Epidermal melanocyte (primary cell): ENCODE measurements around the gene GMDS.

Experiments used
- DNase-seq: peaks from one replicate; pipeline ENCODE4 v3.0.0; 2011; ENCODE audit warnings: low spot score; ENCODE audit not compliant: insufficient read length

Gene GMDS

DNA sequence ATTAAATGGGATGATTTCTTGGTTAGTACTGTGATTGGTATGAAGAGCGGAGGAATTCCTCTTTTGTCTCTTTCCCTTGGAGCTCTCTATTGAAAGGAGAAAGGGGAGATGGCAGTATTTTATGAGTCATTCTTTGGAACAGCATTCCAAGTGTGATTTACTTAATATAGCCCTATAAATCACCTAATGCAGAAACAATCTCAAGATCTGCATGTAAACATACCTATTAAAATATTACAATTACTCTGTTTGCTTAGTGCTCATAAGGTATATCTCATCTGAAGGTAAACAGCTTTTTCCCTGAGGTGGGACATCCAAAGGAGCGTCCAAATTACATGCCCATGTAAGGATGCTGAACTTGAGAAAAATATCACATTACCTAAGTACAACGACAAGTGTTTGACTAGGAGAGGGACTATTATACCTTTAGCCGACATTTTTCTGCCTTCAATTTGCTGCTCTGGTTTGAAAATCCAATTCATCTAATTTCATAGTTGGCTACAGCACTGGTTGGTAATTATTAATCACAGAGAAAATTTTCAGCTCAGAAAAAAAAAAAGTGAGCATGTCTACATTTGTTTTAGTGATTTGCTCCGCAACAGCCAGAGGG, 406.7 kb downstream of the GMDS start:
- DNase-seq: no peak

DNA sequence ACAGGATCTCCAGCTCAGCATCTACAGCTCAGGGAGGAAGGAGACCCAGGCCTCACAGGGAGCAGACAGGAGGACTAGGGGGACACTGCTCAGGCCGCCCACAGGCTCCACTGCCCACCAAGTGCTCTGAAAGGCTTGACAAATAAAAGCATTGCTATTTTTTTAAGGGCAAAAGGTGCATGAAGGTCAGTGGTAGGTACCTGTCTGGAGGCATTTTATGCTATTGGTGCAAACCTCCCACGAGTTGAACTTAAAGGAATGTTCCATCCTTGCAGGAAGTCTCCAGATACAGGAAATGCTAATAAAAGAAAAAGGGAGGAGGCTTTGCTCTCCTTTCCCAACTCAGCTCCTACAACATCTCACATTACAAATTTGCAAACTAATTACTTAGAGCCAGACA, 407.6 kb downstream of the GMDS start:
- DNase-seq: no peak

DNA sequence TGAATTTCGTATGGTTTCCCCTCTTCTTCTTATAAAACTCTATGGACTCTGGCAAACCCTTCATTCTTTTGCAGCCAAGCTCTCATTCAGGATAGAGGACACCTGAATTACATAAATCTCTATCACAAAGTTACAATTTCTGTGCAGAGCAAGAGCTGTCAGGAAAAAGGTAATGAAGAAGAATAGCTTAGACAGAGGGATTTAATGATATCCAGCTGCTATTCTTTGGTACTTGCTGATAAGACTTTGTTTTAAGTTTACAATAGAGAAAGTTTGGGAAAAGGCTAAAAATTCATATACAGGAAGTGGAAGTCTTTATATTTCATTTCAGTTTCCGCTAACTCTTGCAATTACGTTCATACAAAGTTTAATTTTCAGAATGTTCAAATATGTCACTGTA, 408.7 kb downstream of the GMDS start:
- no peak for DNase-seq

DNA sequence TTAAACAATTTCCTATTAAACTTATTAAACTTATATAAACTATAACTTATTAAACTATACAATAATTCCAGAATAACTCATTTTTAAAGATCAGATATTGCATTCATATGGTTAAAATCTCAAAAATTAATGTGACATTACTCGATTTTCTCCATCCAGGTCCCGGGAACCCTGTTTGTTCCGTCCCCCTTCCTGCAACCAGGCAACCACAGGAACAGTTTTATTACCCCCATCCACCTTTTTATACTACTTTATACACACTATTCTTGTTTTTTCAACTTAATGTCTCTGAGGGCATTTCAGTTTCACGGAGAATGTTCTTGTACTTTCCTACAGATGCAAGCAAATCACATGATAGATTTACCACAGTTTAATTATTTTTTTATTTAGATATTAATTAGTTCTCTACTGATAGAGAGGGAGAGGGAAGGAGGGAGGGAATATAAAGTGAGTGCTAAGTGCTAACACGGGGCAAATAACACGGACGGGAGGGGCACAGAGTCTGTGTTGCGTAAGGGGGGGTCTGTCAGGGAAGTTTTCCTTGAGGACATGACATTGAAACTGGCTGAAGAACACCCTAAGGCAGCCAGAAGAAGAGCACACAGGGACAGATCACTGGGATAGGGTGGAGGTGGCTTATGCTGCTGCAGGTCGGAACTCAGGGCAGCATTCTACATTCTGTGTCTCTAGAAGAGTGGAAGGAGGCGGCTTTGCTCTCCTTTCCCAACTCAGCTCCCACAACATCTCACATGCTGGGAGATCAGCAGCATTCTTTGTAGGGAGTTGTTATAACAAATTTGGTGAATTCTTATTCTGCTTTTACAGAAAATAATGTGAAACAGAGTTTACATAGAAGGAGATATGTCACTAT, 410.5 kb downstream of the GMDS start:
- no peak for DNase-seq

DNA sequence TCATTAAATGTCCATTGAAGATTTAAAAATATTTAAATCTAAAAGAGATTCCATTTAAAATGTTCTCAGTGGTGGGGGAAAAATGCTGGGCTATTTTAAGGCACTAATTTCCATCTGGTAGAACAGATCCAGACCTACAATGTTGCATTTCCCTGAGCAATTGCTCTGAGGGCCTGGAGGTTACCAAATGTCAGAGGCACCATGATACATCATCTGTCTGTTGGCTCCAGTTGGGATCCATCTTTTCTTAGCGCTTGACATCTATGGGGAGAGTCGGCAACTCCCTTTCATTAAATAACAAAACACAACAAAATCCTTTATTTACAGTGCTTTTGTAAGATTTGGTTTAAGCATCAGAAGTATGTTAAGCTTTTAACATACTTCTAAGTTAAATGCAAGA, 411.2 kb downstream of the GMDS start:
- DNase-seq: no peak

DNA sequence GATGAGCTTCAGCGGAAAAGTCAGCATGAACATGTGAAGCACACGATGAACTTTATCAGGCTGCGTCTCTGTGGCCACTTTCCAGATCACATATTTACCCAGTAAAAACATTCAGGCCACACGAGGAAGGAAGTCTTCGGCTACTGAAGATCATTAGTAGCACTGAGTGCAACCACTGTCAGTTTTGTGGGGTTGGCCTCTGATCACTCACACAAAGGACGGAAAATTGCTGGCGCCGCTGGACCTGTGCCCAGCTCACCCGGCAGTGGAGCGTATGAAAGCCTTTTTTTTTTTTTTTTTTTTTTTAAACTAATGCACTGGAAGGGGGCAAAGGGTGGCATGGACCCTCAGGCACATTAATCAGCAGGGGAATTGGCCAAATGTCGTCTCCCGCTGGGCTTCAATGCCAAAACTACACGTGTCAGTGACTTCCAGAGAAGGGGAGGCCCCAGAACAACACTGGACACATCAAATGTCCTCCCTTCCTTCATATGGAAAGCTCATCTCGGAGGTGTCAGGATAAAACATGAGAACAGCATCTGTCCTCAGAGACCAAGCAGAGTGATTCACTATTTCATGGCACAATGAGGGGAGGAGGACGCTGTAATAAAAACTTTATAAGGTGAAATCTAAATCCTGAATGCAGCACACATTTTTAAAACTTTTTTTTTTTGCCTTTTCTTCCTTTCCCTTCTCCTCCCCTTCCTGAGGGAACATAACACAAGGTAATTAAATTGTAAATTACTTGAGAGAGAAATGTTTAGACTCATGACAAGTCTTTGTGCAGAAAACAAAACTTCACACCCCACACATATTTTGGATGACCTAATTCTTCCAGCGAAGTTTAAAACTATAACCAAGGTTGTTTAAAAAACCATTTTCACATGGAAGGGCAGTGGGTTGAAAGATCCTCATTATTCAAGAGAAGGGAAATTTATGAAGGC, 412.3 kb downstream of the GMDS start:
- no peak for DNase-seq

DNA sequence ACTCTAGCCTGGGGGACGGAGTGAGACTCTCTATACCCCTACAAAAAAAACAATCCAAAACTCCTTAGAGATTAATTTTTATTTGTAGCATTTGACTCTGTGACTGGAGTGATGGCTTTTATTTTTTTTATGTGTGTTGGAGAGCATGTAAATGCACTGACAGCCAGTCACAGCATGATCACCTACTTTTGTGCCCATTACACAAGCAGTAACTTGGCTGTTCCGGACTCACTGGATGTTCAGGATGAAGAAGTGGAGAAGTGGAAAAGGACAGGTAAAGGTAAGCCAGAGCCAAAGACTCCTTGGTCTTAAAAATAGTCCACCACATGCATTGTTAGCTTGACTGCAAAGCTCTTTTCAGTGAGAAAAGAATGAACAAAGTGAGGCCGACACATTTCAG, 413.0 kb downstream of the GMDS start:
- DNase-seq: no peak

DNA sequence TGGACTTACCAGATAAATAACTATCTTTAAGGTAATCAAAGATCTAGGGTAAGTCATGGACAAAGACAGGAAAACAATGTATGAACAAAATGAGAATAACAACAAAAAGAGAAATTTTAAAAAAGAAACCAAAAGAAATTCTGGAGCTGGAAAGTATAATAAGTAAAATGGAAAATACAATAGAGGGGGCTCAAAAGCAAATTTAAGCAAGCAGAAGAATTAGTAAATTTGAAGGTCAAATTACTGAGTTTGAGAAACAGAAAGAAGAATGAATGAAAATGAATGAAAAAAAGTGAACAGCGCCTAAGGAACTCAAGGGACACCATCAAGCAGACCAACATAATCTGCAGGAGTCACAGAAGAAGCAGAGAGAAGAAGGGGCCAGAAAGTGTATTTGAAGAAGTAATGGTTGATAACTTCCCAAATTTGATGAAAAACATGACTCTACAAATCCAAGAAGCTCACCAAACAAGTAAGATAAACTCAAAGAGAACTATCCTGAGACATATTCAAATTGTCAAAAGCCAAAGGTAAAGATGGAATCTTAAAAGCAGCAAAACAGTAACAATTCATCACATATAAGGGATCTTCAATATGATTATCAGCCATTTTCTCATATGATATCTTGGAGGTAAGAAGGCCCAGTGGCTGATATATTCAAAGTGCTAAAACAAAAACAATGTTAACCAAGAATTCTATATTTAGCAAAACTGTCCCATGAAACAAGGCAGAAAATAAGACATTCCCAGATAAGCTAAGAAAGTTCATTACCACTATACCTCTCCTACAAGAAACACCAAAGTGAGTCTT, 417.2 kb downstream of the GMDS start:
- DNase-seq: no peak

DNA sequence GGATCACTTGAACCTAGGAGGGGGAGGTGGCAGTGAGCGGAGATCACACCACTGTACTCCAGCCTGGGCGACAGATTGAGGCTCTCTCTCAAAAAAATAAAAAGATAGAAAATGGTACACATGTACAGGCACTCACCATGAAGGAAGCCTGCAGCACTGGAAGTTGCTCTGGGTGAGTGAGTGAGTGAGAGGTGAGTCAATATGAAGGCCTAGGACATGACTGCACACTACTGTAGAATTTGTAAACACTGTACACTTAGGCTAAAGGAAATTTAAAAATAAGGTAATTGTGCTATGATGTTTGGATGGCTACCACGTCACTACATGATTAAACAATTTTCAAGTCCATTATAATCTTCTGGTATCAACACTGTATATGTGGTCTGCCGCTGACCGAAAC, 419.5 kb downstream of the GMDS start:
- no peak for DNase-seq

DNA sequence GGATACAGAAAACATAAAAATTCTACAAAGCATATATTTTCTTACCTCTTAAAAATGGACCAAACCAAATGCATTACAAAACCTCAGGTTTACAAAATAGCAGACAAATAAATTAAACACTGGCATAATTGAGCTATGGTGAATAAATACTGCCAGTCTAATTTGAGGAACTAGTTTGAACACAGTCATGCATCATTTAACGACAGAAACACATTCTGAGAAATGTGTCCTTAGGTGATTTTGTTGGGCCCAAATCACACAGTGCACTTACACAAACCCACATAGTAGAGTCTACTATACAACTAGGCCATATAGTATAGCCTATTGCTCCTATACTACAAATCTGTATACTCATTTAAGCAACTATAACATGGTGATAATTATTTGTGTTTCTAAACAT, 420.1 kb downstream of the GMDS start:
- no peak for DNase-seq

DNA sequence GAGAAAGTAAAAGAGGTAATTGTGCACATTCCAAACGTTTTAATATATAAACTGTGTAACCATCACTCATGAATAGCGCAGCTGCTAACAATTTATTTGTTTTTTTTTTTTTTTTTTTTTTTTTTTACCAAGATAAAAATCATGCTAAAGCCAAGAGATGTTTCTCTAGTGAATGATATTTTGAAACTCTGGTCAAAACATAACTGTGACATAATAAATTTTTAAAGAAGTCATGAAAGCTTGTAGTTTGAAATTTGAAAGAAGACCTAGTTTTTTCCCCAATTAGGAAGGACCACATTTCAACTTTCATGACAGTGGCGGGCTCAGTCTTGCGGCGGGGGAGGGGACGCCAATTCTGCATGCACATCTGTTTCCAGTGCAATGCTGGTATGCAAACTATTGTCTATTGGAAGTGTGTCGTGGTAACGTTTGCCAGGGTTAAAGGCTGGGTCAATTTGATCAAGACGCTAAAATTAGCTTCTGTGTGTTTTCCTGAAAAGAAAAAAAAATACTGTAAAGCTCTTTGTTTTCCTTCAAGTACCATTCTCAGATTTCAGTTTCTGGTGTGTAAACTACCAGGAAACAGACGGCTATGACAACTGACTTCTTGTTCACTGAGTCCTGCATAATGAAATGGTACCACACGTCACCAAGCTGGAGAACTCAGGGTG, 423.8 kb downstream of the GMDS start:
- DNase-seq: peak; percentile 22

DNA sequence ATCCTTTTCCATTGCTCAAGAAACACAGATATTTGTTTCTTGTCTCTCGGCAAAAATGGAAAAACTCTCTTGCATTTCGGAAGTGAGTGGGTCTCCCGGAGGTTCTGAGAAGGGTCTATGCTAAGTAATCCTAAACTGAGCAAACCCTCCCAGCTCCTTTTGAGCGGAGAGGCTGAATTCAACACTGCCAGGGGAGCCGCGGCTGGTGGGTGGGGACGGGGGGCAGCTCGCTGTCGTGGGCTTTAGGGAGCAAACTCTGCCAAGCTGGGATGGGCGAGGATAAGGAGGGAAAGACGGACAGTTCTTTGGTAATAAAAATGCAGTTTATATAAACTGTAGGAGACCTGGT, 424.3 kb downstream of the GMDS start:
- DNase-seq: no peak

DNA sequence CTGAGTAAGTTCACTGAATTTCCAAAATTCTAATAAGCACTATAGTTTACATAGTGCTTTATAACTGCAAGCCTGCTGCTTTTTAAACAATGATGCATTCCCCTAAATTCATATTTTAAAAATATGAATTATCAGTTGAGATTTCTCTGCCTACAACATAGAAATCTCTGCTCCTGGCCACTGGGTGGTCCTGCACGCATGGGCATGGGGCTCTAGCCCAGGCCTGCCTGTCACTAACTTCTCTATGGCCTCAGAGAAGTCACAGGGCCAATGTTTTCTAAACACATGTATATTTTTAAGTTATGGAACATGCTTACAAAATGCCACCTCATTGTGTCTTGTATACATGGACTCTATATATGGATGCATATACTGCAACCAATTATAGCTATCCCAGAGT, 424.7 kb downstream of the GMDS start:
- no peak for DNase-seq

DNA sequence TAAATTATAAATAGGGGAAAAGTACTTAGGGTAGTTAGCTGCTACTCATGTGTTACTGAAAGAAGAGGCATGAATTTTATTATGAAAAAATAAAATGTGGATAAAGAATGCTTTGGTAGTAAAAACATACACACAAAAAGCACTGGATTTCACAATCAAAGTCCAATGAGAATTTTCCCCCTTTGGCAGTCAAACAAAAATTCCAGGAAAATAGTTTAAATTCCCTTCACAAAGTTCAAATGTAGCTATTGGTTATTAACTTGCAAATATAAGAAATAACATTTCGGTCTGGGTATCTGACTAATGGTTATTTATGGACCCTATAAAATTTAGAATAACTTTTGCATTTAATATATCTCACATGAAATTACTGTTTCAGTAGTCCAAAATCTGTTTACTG, 425.2 kb downstream of the GMDS start:
- DNase-seq: no peak

DNA sequence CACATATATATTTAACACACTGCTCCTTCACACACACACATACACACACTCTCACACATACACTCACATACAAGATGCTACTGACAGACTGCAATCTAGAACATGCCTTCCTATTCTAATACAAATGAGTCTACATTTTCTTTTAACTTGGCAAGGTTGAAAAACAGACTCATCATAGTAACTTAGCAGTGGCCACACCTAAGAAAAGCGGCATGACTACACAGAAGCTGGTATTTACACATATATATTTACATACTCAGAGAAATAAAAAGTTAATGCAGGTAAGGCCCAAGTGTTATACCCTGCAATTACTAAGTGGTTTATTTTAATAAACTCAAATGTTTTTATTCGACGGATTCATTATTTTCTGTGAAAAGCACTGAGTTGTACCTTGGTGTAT, 426.4 kb downstream of the GMDS start:
- DNase-seq: no peak

DNA sequence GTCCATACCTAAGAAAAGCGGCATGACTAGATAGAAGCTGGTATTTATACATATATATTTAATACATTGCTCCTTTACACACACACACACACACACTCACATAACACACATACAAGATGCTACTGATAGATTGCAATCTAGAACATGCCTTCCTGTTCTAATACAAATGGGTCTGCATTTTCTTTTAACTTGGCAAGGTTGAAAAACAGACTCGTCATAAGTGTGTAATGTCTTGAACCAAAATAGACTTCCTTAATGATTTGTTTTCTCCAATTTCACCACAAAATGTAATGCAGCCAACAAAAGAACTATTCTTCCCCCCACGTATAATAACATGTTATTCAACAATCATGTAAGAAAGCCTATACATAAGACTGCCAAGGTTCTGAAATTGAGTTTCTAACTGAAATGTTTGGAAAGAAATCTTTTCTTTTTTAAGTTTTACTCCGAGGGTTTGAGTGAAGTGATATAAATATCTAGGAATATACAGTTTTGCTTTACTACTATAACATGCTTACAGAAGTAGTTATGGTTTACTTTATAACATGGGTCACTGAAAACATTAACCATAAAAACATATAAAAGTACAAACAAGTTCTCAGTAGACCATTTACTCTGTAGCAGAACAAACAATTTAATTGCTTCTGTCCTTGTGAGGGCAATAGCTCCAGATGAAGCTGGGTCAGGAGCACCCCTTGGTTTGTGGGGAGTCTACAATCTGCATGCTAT, 428.2 kb downstream of the GMDS start:
- DNase-seq: no peak

DNA sequence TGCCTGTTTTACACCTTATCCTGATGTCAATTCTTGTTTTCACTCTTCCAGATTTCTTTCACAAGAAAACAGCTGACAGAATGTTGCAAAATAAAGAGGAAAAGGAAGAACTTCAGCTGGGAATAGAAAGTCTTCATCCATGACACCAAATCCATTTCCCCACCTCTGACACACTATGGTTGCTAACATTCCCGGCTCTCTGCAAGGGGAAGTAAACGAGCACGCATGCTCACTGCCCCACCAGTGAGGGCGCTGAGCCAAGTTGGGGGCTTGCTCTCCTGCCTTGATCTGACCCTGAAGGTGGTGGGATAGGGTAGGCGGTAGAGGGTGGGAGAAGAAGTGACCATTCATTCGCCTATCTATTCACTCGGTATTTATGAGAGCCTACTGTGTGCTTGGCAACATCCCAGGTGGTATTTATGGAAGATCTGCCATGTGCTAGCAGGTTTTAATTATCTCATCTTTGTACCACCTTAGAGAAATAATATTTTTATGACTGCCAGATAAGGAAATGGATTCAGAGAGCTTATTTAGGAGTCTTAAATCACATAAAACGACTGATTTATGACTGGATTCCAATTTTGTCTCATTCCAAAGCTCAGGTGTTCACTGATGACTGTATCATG, 429.5 kb downstream of the GMDS start:
- DNase-seq: no peak

DNA sequence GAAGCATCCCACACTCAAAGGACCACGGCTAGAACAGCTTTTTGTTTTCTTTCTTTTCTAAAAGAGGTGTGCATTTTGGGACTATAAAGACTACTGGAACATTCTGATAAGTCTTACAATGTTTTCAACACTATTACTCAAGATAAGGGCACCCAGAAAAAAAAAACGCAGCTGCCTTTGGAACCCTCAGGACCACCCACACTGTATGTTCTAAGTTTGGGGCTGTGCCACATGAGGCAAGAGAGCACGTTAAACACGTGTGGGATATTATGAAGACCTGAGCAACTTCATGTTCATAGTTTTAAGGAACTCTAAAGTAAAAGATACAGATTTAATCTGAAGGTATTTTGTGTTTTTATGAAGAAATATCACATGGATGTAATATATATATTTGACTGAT, 431.1 kb downstream of the GMDS start:
- DNase-seq: no peak

DNA sequence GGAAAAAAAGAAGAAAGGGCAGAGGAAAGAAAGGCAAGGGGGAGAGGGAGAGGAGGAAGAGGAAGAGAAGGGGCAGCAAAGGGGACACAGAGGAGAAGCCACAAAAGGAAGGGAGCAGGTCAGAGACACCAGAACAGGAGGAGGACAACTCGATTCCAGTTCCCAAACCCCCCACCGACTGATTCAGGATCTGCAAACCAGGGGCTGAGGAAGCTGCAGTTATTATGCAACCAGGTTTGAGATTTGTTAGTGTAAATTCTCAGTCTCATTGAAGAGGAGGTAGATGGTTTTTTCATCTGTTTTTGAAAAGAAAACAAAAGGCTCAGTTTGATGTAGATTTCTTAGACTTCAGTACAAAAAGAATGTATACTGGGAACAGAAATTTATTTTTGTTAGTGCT, 432.9 kb downstream of the GMDS start:
- DNase-seq: no peak

DNA sequence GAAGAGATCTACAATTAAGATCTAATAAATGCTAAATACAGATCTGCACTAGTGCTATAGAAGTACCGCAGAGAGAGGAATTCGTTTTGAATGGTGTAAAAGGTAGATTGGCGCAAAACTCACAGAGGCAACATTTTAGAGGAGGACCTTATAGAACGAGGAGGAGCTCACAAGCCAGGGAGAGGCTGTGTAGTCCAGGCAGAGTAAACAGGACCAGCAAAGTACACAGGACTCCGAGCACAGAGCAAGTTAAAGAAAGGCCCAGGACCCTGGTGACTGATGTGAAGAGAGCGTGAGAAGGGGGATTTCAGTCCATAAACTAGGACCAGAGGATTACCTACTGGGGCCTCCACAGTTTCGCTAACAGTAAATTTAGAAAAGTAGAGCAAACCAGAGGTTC, 433.4 kb downstream of the GMDS start:
- no peak for DNase-seq
